GM19239 (cell line): Measurements from ENCODE around the gene PPP1R15A.
A peak's percentile ranks its signal among the peaks of the same experiment; 100 is the strongest.
"Not testable (repeated sequence)": the region's sequence is repeated elsewhere in the genome, so short reads cannot be mapped to it uniquely, and the experiment has no call there.

Experiments
- DNase-seq: peaks from one replicate; pipeline ENCODE4 v3.0.0; 2011; ENCODE audit warnings: low spot score; ENCODE audit not compliant: insufficient read length
- FAIRE-seq: peaks from 2 replicates; lab custom pipeline; 2011; peaks lifted over from hg19 to GRCh38; lab: Jason Lieb, UNC

The PPP1R15A gene

GRCh38 chr19:48909424-48910077, 37.3 kb downstream of the PPP1R15A start:
- peak; percentile 40 for FAIRE-seq
- DNase-seq: not testable (repeated sequence)

GRCh38 chr19:48910803-48911202, 38.6 kb downstream of the PPP1R15A start:
- FAIRE-seq (no peak), DNase-seq (no peak)

- no peak for DNase-seq
- no peak for FAIRE-seq
These were observed 41.1 kb downstream of the PPP1R15A start for GRCh38 chr19:48913114-48913889.

- FAIRE-seq (no peak), DNase-seq (no peak)
These were observed 42.0 kb downstream of the PPP1R15A start for GRCh38 chr19:48914181-48914580.

- DNase-seq: no peak
These were observed 43.5 kb downstream of the PPP1R15A start for GRCh38 chr19:48915757-48916156.

GRCh38 chr19:48918071-48918470, 45.9 kb downstream of the PPP1R15A start:
- DNase-seq (peak; percentile 31), FAIRE-seq (no peak)

More at GRCh38 chr19:48915757-48916156, 43.5 kb downstream of the PPP1R15A start:
- FAIRE-seq: no peak

- DNase-seq (no peak), FAIRE-seq (peak; percentile 45)
These were observed 46.6 kb downstream of the PPP1R15A start for GRCh38 chr19:48918801-48919247.

- DNase-seq, FAIRE-seq: not testable (repeated sequence)
These were observed 47.0 kb downstream of the PPP1R15A start for GRCh38 chr19:48919271-48919670.

GRCh38 chr19:48920949-48921348, 48.7 kb downstream of the PPP1R15A start:
- DNase-seq (no peak), FAIRE-seq (no peak)

- no peak for FAIRE-seq
- no peak for DNase-seq
These were observed 49.7 kb downstream of the PPP1R15A start for GRCh38 chr19:48921721-48922500.

GRCh38 chr19:48922548-48923490, 50.6 kb downstream of the PPP1R15A start:
- FAIRE-seq (no peak), DNase-seq (no peak)

- no peak for FAIRE-seq
- no peak for DNase-seq
These were observed 53.1 kb downstream of the PPP1R15A start for GRCh38 chr19:48925240-48925843.
